Adrenal gland (tissue), 12 donors: Measurements from ENCODE around the gene COL25A1. TPM values are rescaled to one million over a fixed set of nuclear protein-coding genes. Genes with fewer than 3 reads are reported as not detected.

Experiments used
- DNase-seq, 7 donors: peaks; one replicate each; pipeline ENCODE4 v3.0.0-alpha.2; 2019 to 2020
- H3K27ac ChIP-seq, 5 donors: fragments of 200-600 bp; sonication (generic) in 4 of 5; 1 replicate in 3 of 5; 2 replicates in 2 of 5; pipeline versions ENCODE4 v1.5.1 to v1.8.0; 2016 to 2020; ENCODE audit warnings: mild to moderate bottlenecking in 1 of 5
- H3K27me3 ChIP-seq: fragments of 200-600 bp; 2 replicates; pipeline ENCODE4 v1.8.0; 2021
- H3K36me3 ChIP-seq, 2 donors: fragments of 200-600 bp; replicated peaks in 1 of 2; 1 replicate in 1 of 2; 2 replicates in 1 of 2; pipeline versions ENCODE4 v1.5.1 to v1.8.0; 2018 to 2022
- H3K4me1 ChIP-seq, 2 donors: fragments of 200-600 bp; replicated peaks in 1 of 2; 1 replicate in 1 of 2; 2 replicates in 1 of 2; pipeline versions ENCODE4 v1.5.1 to v1.8.0; 2018 to 2021
- H3K4me3 ChIP-seq, 4 donors: fragments of 200-600 bp; sonication (generic) in 3 of 4; one replicate each; pipeline ENCODE4 v1.5.1; 2016 to 2018
- H3K9me3 ChIP-seq, 3 donors: fragments of 200-600 bp; sonication (generic) in 1 of 3; replicated peaks in 1 of 3; 1 replicate in 2 of 3; 2 replicates in 1 of 3; pipeline versions ENCODE4 v1.5.1 to v1.8.0; 2016 to 2021
- POLR2A ChIP-seq, 2 donors: fragments of 450-650 bp; IDR thresholded peaks; one replicate each; pipeline ENCODE4 v1.6.1; 2017; ENCODE audit warnings: antibody characterized with exemption in 2 of 2, mild to moderate bottlenecking in 2 of 2, moderate library complexity in 1 of 2
- WGBS, 4 donors: extraction: QIAGEN DNeasy Blood & Tissue Kit in 2 of 4; methylation state at CpG; one replicate each; pipeline versions ENCODE4 v1.1.5 to v1.1.7; 2013 to 2017; 5-methylcytosine and 5-hydroxymethylcytosine counted together
- intact Hi-C, 2 donors: fragments of 100-400 bp; cut with DNase I; formaldehyde crosslinking; loops; one replicate each; pipeline versions ENCODE4 v1.14.1 to v1.15.0; 2022 to 2023
- polyA plus RNA-seq, 3 donors: library from polyadenylated mRNA; stranded (reverse); fragments of 200-250 nt in 2 of 3; fragments of 350-450 nt in 1 of 3; fragmentation: Illumina TruSeq in 1 of 3; extraction: RNeasy Lipid Tissue Mini Kit (QIAGEN cat#74804) in 1 of 3; gene quantifications; one replicate each; pipeline ENCODE4 v1.2.3, GENCODE V29; 2013 to 2014
- total RNA-seq, 9 donors: library from RNA; depleted of rRNA in 4 of 9; stranded (reverse); fragments of >200 nt in 4 of 9; fragments of 120-200 nt in 1 of 9; fragmentation: NEBNext Ultra II Directional in 1 of 9; extraction: Animal tissue kit (Norgen Biotek cat#: 25700) in 1 of 9; gene quantifications; one replicate each; pipeline versions ENCODE4 v1.1.0 to v1.2.4, GENCODE V29; 2013 to 2023
- TF ChIP-seq, protein P1 (sequence below), 6 experiments: fragments of 450-650 bp in 4 of 6; fragments of 200-600 bp in 2 of 6; sonication (generic) in 1 of 6; IDR thresholded peaks; 1 replicate in 5 of 6; 2 replicates in 1 of 6; pipeline versions ENCODE4 v1.5.1 to v1.8.0; 2016 to 2021; ENCODE audit warnings: antibody characterized with exemption in 6 of 6, mild to moderate bottlenecking in 2 of 6, moderate library complexity in 1 of 6
- donor health status: healthy with polysubstance abuse.
- donor health status: Bipolar disorder and iron deficiency.
- donor health status: DM: yes; HTN: yes; CAD: no.
- donor health status: DM: no; HTN: no; CAD: no.
- donor health status: DM: no; HTN: no; CAD: no.
- donor health status: DM: yes; HTN: yes; CAD: no.

Gene COL25A1
- total and polyA plus RNA-seq, 12 donors = 0.05 to 2.1 (median 0.47) TPM

GRCh38 chr4:108890484-108890881 lies 412.0 kb downstream of the COL25A1 start:
- no peaks in the 10 kb centered on the region for H3K4me1 ChIP-seq
- H3K9me3 ChIP-seq = no peaks in the 10 kb centered on the region
- H3K36me3 ChIP-seq = no peaks in the 10 kb centered on the region
- no peak for DNase-seq
- intact Hi-C loops = no loop called here
- H3K27ac ChIP-seq = no peak overlapping the region
- TF ChIP-seq POLR2A (IDR thresholded peaks at IDR 0.05) = no peak
- TF ChIP-seq, protein P1, sequence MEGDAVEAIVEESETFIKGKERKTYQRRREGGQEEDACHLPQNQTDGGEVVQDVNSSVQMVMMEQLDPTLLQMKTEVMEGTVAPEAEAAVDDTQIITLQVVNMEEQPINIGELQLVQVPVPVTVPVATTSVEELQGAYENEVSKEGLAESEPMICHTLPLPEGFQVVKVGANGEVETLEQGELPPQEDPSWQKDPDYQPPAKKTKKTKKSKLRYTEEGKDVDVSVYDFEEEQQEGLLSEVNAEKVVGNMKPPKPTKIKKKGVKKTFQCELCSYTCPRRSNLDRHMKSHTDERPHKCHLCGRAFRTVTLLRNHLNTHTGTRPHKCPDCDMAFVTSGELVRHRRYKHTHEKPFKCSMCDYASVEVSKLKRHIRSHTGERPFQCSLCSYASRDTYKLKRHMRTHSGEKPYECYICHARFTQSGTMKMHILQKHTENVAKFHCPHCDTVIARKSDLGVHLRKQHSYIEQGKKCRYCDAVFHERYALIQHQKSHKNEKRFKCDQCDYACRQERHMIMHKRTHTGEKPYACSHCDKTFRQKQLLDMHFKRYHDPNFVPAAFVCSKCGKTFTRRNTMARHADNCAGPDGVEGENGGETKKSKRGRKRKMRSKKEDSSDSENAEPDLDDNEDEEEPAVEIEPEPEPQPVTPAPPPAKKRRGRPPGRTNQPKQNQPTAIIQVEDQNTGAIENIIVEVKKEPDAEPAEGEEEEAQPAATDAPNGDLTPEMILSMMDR (IDR thresholded peaks at IDR 0.05) = no peak
- WGBS, 4 donors = 28 to 34% (median 32%) methylated on average over 2 of the region's 2 CpGs
- no peak overlapping the region for H3K4me3 ChIP-seq
- no peaks in the 10 kb centered on the region for H3K27me3 ChIP-seq

DNA sequence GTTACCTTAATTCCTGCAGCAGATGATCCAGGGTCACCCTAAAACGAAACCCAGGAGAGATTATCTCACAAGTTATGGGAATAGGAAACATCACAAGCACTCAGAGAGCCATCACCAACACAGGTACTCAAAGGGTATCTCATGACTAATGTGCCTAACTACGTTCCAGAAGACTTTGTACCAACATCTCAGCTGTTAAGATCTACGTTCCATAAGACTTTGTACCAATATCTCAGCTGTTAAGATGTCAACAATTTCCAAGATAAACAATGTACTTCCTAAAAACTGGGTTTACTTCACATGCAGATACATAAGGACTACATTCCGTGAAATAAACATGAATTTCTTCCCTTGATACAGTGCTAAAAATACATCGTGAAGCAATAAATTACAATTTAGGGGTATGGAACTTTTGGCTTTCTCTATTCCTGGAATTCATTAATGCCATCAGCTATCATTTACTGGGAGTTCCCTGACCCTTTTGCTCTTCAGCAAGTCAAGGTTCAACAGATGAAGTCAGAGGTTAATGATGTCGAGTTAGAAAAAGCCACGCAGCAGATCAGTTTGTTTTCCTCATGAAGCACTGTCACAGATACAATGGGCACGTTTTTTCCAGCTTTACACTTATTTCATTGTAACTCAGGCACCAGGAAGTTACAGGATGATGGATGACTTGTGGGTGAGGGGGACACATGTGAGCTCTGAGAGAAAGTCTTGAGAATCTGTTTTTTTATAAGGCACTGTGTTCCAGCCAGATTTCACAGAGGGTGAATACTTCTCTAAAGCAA lies 412.6 kb downstream of the COL25A1 start:
- no peak overlapping the region for H3K27ac ChIP-seq
- TF ChIP-seq POLR2A (IDR thresholded peaks at IDR 0.05) = no peak
- TF ChIP-seq, protein P1 (IDR thresholded peaks at IDR 0.05) = no peak
- intact Hi-C loops = no loop called here
- no peaks in the 10 kb centered on the region for H3K9me3 ChIP-seq
- H3K4me3 ChIP-seq = no peak overlapping the region
- DNase-seq = no peak
- H3K27me3 ChIP-seq = no peaks in the 10 kb centered on the region
- 43 to 49% (median 45%) methylated on average over 8 of the region's 8 CpGs for WGBS, 4 donors
- no peaks in the 10 kb centered on the region for H3K36me3 ChIP-seq
- no peaks in the 10 kb centered on the region for H3K4me1 ChIP-seq

DNA sequence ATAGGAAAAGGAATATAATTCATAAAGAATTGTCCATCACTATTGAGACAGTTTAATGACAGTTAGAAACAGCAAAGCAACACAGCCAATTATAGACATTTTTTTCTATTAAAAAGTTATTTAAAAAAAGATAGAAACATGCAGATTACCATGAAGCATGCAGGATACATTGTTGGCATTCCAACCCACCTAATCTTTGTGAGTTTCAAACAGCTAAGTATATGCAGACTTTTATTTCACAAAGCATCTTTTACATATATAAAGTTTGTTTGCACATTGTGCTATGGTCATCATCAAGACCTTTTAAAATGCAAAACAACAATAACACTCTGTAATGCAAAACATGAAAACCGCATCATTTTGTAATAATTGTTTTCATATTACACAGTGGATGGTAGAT lies 413.7 kb downstream of the COL25A1 start:
- no peaks in the 10 kb centered on the region for H3K9me3 ChIP-seq
- no peak for DNase-seq
- no peak overlapping the region for H3K4me3 ChIP-seq
- intact Hi-C loops = no loop called here
- H3K27ac ChIP-seq = no peak overlapping the region
- TF ChIP-seq, protein P1 (IDR thresholded peaks at IDR 0.05) = no peak
- no peak for TF ChIP-seq POLR2A (IDR thresholded peaks at IDR 0.05)
- 74 to 86% (median 76%) methylated on average over 1 of the region's 1 CpG for whole genome bisulfite sequencing, 4 donors
- H3K4me1 ChIP-seq = no peaks in the 10 kb centered on the region
- no peaks in the 10 kb centered on the region for H3K27me3 ChIP-seq
- H3K36me3 ChIP-seq = no peaks in the 10 kb centered on the region

GRCh38 chr4:108887034-108887433 lies 415.4 kb downstream of the COL25A1 start:
- H3K9me3 ChIP-seq = no peaks in the 10 kb centered on the region
- no peaks in the 10 kb centered on the region for H3K27me3 ChIP-seq
- H3K4me1 ChIP-seq = no peaks in the 10 kb centered on the region
- no peak for DNase-seq
- no peak overlapping the region for H3K27ac ChIP-seq
- TF ChIP-seq, protein P1 (IDR thresholded peaks at IDR 0.05) = no peak
- TF ChIP-seq POLR2A (IDR thresholded peaks at IDR 0.05) = no peak
- 47 to 89% (median 70%) methylated on average over 5 of the region's 5 CpGs for WGBS, 4 donors
- intact Hi-C loops = no loop called here
- no peak overlapping the region for H3K4me3 ChIP-seq
- H3K36me3 ChIP-seq = no peaks in the 10 kb centered on the region
